GM23338 (cell line): ENCODE results near the gene SPSB4.

Experiments
- CREB1 ChIP-seq: fragments of 250-450 bp; sonication (Bioruptor Pico); IDR thresholded peaks from 2 replicates; pipeline ENCODE4 v1.5.0; 2020; ENCODE audit warnings: low read depth, mild to moderate bottlenecking, moderate library complexity
- EZH2 ChIP-seq: fragments of 200-600 bp; sonication (generic); IDR thresholded peaks from one replicate; pipeline ENCODE4 v1.8.0; 2017; ENCODE audit warnings: antibody characterized with exemption, mild to moderate bottlenecking, low read depth; ENCODE audit not compliant: unreplicated experiment
- EZH2phosphoT487 ChIP-seq: fragments of 200-600 bp; sonication (generic); IDR thresholded peaks from one replicate; pipeline ENCODE4 v1.8.1; 2018; ENCODE audit warnings: antibody characterized with exemption; ENCODE audit not compliant: unreplicated experiment
- POLR2AphosphoS5 ChIP-seq: IDR thresholded peaks from 2 replicates; pipeline ENCODE4 v1.6.1; 2016; ENCODE audit warnings: antibody characterized with exemption, low read depth
- STAT1 ChIP-seq: IDR thresholded peaks from one replicate; pipeline ENCODE4 v1.6.1; 2016; ENCODE audit warnings: antibody characterized with exemption; ENCODE audit not compliant: unreplicated experiment
- ZNF331 ChIP-seq: fragments of 250-450 bp; sonication (Bioruptor Pico); IDR thresholded peaks from 2 replicates; pipeline ENCODE4 v1.5.0; 2020; ENCODE audit warnings: low read depth, mild to moderate bottlenecking, moderate library complexity
- TF ChIP-seq, protein P1 (sequence below), 2 experiments: fragments of 200-600 bp in 1 of 2; sonication (generic) in 1 of 2; conservative IDR thresholded peaks; 2 replicates each; pipeline versions ENCODE4 v1.5.1 to v1.6.1; 2016 to 2017; ENCODE audit warnings: antibody characterized with exemption in 2 of 2, low read depth in 2 of 2, mild to moderate bottlenecking in 2 of 2, moderate library complexity in 1 of 2
- TF ChIP-seq, protein P2 (sequence below): IDR thresholded peaks from one replicate; pipeline ENCODE4 v1.6.1; 2018; ENCODE audit warnings: antibody characterized with exemption; ENCODE audit not compliant: unreplicated experiment

DNA sequence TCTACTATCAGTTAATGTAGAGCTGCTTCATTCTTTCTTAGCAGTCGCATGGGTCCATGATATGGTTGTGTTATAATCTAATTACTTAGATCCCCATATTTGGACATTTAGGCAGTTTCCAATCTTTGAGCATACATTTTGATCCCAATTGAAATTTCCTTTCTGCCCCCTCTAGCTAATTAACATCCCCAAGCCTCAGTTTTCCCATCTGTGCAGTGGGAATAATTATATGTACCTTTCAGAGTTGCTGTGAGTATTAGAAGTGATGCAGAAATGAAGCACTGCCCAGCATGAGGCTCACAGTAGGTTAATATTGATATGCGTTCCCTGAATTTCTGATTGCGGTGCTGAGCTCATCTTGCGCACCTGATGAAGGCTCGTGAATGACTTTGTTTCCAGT is 21.8 kb downstream of the SPSB4 start:
- TF ChIP-seq EZH2phosphoT487 = no peak
- TF ChIP-seq CREB1 (CRISPR knock-in tag) = no peak
- TF ChIP-seq EZH2 = no peak
- TF ChIP-seq, protein P1, sequence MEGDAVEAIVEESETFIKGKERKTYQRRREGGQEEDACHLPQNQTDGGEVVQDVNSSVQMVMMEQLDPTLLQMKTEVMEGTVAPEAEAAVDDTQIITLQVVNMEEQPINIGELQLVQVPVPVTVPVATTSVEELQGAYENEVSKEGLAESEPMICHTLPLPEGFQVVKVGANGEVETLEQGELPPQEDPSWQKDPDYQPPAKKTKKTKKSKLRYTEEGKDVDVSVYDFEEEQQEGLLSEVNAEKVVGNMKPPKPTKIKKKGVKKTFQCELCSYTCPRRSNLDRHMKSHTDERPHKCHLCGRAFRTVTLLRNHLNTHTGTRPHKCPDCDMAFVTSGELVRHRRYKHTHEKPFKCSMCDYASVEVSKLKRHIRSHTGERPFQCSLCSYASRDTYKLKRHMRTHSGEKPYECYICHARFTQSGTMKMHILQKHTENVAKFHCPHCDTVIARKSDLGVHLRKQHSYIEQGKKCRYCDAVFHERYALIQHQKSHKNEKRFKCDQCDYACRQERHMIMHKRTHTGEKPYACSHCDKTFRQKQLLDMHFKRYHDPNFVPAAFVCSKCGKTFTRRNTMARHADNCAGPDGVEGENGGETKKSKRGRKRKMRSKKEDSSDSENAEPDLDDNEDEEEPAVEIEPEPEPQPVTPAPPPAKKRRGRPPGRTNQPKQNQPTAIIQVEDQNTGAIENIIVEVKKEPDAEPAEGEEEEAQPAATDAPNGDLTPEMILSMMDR (conservative IDR thresholded peaks at IDR 0.05; ENCODE audit: low read depth in 2 of 2) = no peak
- TF ChIP-seq, protein P2, sequence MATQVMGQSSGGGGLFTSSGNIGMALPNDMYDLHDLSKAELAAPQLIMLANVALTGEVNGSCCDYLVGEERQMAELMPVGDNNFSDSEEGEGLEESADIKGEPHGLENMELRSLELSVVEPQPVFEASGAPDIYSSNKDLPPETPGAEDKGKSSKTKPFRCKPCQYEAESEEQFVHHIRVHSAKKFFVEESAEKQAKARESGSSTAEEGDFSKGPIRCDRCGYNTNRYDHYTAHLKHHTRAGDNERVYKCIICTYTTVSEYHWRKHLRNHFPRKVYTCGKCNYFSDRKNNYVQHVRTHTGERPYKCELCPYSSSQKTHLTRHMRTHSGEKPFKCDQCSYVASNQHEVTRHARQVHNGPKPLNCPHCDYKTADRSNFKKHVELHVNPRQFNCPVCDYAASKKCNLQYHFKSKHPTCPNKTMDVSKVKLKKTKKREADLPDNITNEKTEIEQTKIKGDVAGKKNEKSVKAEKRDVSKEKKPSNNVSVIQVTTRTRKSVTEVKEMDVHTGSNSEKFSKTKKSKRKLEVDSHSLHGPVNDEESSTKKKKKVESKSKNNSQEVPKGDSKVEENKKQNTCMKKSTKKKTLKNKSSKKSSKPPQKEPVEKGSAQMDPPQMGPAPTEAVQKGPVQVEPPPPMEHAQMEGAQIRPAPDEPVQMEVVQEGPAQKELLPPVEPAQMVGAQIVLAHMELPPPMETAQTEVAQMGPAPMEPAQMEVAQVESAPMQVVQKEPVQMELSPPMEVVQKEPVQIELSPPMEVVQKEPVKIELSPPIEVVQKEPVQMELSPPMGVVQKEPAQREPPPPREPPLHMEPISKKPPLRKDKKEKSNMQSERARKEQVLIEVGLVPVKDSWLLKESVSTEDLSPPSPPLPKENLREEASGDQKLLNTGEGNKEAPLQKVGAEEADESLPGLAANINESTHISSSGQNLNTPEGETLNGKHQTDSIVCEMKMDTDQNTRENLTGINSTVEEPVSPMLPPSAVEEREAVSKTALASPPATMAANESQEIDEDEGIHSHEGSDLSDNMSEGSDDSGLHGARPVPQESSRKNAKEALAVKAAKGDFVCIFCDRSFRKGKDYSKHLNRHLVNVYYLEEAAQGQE = no peak
- no peak for TF ChIP-seq POLR2AphosphoS5
- no peak for TF ChIP-seq STAT1
- no peak for TF ChIP-seq ZNF331 (CRISPR knock-in tag)
